ENCODE data around the gene GID8.

DNA sequence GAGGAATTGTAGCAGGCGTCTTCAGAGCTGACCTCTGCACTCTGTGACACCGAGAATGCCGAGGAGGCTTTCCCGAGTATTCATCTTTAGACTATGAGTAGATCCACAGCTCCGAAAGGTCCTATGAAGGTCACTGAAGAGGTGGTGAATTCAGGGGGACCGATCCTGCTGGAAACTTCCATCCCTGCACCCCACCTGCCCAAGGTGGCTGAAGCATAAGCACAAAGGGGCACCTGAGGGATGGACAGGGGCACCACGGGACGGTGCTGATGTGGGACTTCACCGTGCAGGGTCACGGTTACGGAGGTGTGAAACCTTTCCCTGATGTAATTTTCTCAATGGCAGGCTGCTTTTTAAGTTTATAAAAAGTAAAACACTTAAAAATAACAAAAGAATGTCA lies 36.1 kb upstream of the GID8 start:
- TF ChIP-seq, protein P1, sequence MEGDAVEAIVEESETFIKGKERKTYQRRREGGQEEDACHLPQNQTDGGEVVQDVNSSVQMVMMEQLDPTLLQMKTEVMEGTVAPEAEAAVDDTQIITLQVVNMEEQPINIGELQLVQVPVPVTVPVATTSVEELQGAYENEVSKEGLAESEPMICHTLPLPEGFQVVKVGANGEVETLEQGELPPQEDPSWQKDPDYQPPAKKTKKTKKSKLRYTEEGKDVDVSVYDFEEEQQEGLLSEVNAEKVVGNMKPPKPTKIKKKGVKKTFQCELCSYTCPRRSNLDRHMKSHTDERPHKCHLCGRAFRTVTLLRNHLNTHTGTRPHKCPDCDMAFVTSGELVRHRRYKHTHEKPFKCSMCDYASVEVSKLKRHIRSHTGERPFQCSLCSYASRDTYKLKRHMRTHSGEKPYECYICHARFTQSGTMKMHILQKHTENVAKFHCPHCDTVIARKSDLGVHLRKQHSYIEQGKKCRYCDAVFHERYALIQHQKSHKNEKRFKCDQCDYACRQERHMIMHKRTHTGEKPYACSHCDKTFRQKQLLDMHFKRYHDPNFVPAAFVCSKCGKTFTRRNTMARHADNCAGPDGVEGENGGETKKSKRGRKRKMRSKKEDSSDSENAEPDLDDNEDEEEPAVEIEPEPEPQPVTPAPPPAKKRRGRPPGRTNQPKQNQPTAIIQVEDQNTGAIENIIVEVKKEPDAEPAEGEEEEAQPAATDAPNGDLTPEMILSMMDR (IDR thresholded peaks at IDR 0.05), result no peak
- no peak for TF ChIP-seq EP300 (IDR thresholded peaks at IDR 0.05)
- no peak for TF ChIP-seq POLR2A (IDR thresholded peaks at IDR 0.05; ENCODE audit: low read depth)

Measured in esophagus muscularis mucosa (tissue), 4 donors.